ENCODE data around the gene BICRAL. TPM values are rescaled to one million over a fixed set of nuclear protein-coding genes. Genes with fewer than 3 reads are reported as not detected.

The BICRAL gene
- total and polyA plus RNA-seq, 2 donors (not counting 3 experiments of a cell fraction or from before 2014, with no cell fraction given): 5.6 to 6.8 TPM

- H3K9me3 ChIP-seq (replicated peaks; ENCODE audit: control insufficient read depth, insufficient read depth, low read length): no peaks in the 10 kb centered on the region
- no TSS peak for BruUV-seq (replicated peaks)
- no peaks in the 10 kb centered on the region for H3K36me3 ChIP-seq (ENCODE audit: control insufficient read depth in 2 of 2, extremely low read depth in 1 of 2, insufficient read depth in 2 of 2, low read length in 2 of 2)
- no peaks in the 10 kb centered on the region for H3K27me3 ChIP-seq (ENCODE audit: control insufficient read depth in 2 of 2, insufficient read depth in 2 of 2, low read length in 2 of 2)
- no peak for DNase-seq (ENCODE audit: low read depth, low spot score)
- no peak overlapping the region for H3K4me2 ChIP-seq (ENCODE audit: insufficient read depth, low read length)
- no peak overlapping the region for H3K9ac ChIP-seq (replicated peaks; ENCODE audit: extremely low read depth, insufficient read depth, low read length)
- no peaks in the 10 kb centered on the region for H3K9me1 ChIP-seq (replicated peaks; ENCODE audit: control insufficient read depth, extremely low read depth, insufficient read depth, low read length)
- no peak overlapping the region for H2AFZ ChIP-seq (ENCODE audit: low read depth, low read length)
- no peak overlapping the region for H3K27ac ChIP-seq (ENCODE audit: insufficient read depth, low read depth, low read length)
- intact Hi-C loops (cut with micrococcal nuclease) (no loop called here), dilution Hi-C loops (cut with MboI; ENCODE audit: extremely low pct_ligation_motif_present, low sequenced_read_pairs) (no loop called here)
- TF ChIP-seq FOS (IDR thresholded peaks at IDR 0.05; ENCODE audit: borderline replicate concordance, insufficient read depth, low read length) (no peak), CTCF (IDR thresholded peaks at IDR 0.05; ENCODE audit: extremely low read depth in 1 of 2, insufficient read depth in 1 of 2, low read depth in 1 of 2, low read length in 2 of 2) (no peak), EZH2 (IDR thresholded peaks at IDR 0.05; ENCODE audit: borderline replicate concordance, low read depth, low read length, severe bottlenecking) (no peak), MYC (IDR thresholded peaks at IDR 0.05; ENCODE audit: low read depth, low read length) (no peak), JUN (IDR thresholded peaks at IDR 0.05; ENCODE audit: borderline replicate concordance, insufficient read depth, insufficient read length, low read depth) (no peak), POLR2A (IDR thresholded peaks at IDR 0.05; ENCODE audit: low read depth, low read length) (no peak), GATA2 (IDR thresholded peaks at IDR 0.05; ENCODE audit: insufficient read depth, insufficient read length, low read depth, low read length) (no peak), POLR2AphosphoS5 (IDR thresholded peaks at IDR 0.05; ENCODE audit: insufficient read depth, low read depth, low read length) (no peak)
- TF ChIP-seq, protein P1, sequence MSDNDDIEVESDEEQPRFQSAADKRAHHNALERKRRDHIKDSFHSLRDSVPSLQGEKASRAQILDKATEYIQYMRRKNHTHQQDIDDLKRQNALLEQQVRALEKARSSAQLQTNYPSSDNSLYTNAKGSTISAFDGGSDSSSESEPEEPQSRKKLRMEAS (IDR thresholded peaks at IDR 0.05; ENCODE audit: insufficient read depth, insufficient read length): no peak
- H3K79me2 ChIP-seq (ENCODE audit: control insufficient read depth, insufficient read depth, low read length): no peaks in the 10 kb centered on the region
- H3K4me3 ChIP-seq (replicated peaks in 1 of 3; ENCODE audit: insufficient read depth in 1 of 3, low read depth in 1 of 3, low read length in 3 of 3): no peak overlapping the region
- ChIA-PET POLR2A (no interaction called here), CTCF (interaction anchor here (0.9 to 1.1 kb wide), 3 partner anchors 11 to 17 kb away, joined by 3 to 6 read pairs (median 3); partner anchors contain the start of gene TBCC)
- no peaks in the 10 kb centered on the region for H4K20me1 ChIP-seq (replicated peaks; ENCODE audit: control insufficient read depth, extremely low read depth, insufficient read depth, low read length)
- no peak for FAIRE-seq
- no peaks in the 10 kb centered on the region for H3K4me1 ChIP-seq (ENCODE audit: control insufficient read depth, extremely low read depth, insufficient read depth, low read length)
Observed at GRCh38 chr6:42758756-42759430, 23.0 kb upstream of the BICRAL start.

Measured in endothelial cell of umbilical vein (primary cell).